Left lung (tissue), 10 donors: ENCODE measurements around the gene AFAP1L2. TPM values are rescaled to one million over a fixed set of nuclear protein-coding genes. Genes with fewer than 3 reads are reported as not detected.
A peak's percentile ranks its signal among the peaks of the same experiment; 100 is the strongest.

Experiments used
- ATAC-seq: fragments of 200-7000 bp; cut with Tn5 transposase; one replicate; pipeline ENCODE4 v1.9.1; 2020; ENCODE audit warnings: moderate library complexity
- DNase-seq, 4 donors: peaks; one replicate each; pipeline ENCODE4 v3.0.0-alpha.2; 2013 to 2020
- H3K27ac ChIP-seq, 2 donors: fragments of 200-600 bp; sonication (generic) in 1 of 2; one replicate each; pipeline versions ENCODE4 v1.5.0 to v1.8.0; 2020 to 2021
- H3K27me3 ChIP-seq, 2 donors: fragments of 200-600 bp; sonication (generic) in 1 of 2; one replicate each; pipeline versions ENCODE4 v1.5.0 to v1.8.0; 2020 to 2021
- H3K36me3 ChIP-seq, 2 donors: fragments of 200-600 bp; sonication (generic) in 1 of 2; one replicate each; pipeline versions ENCODE4 v1.5.0 to v1.8.0; 2020 to 2021
- H3K4me1 ChIP-seq, 2 donors: fragments of 200-600 bp; one replicate each; pipeline ENCODE4 v1.8.0; 2021
- H3K4me3 ChIP-seq, 2 donors: fragments of 200-600 bp; sonication (generic) in 1 of 2; one replicate each; pipeline versions ENCODE4 v1.5.0 to v1.8.0; 2020 to 2021; ENCODE audit warnings: mild to moderate bottlenecking in 1 of 2
- H3K9me3 ChIP-seq, 2 donors: fragments of 200-600 bp; sonication (generic) in 1 of 2; one replicate each; pipeline versions ENCODE4 v1.5.0 to v1.8.0; 2020 to 2021
- intact Hi-C, 2 donors: fragments of 100-400 bp; cut with DNase I; formaldehyde crosslinking; loops; one replicate each; pipeline versions ENCODE4 v1.11.2 to v1.14.2; 2022
- polyA plus RNA-seq, 6 donors: library from polyadenylated mRNA; unstranded; fragments of 120-200 nt; gene quantifications; one replicate each; pipeline ENCODE4 v1.2.1, GENCODE V29; 2013; ENCODE audit not compliant: insufficient read length in 6 of 6
- total RNA-seq, 2 donors: library from RNA; stranded (reverse); fragmentation: NEBNext Ultra II Directional; extraction: Animal tissue kit (Norgen Biotek cat#: 25700); gene quantifications; one replicate each; pipeline ENCODE4 v1.2.1, GENCODE V29; 2021
- TF ChIP-seq, protein P1 (sequence below), 2 donors: fragments of 200-600 bp; sonication (generic) in 1 of 2; IDR thresholded peaks; one replicate each; pipeline versions ENCODE4 v1.5.0 to v1.8.0; 2021; ENCODE audit warnings: antibody characterized with exemption in 2 of 2
- donor health status: DM: no; HTN: yes; CAD: no.
- donor health status: DM: no; HTN: no; CAD: no.

The AFAP1L2 gene
- total and polyA plus RNA-seq, 8 donors: 6.4 to 43.3 (median 33.2) TPM

DNA sequence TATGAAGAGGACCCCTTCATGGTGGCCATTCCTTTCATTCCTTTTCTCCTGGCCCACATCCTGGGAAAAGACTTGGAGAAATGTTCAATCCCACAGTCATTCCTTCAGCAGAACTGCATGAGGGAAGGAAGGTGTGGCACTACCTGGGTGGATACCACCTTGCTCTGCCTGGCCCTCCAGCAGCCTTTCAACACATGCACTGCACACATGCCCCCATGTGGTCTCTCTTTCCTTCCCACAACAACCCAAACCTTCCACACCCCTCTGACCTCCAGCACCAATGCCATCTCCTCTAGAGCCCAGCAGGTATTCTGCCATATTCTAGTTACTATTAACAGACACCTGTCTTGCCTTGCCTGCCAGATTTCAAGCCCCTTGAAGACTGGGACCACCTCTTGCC is 40.5 kb upstream of the AFAP1L2 start:
- Histone ChIP-seq H3K27ac (no peak overlapping the region), H3K27me3 (no peaks in the 10 kb centered on the region), H3K36me3 (peaks cover 0 to 21% of the 10 kb centered on the region in 2 donors), H3K4me1 (no peaks in the 10 kb centered on the region), H3K9me3 (no peaks in the 10 kb centered on the region), H3K4me3 (no peak overlapping the region)
- no peak for DNase-seq
- intact Hi-C loops: no loop called here
- ATAC-seq: no peak
- TF ChIP-seq, protein P1, sequence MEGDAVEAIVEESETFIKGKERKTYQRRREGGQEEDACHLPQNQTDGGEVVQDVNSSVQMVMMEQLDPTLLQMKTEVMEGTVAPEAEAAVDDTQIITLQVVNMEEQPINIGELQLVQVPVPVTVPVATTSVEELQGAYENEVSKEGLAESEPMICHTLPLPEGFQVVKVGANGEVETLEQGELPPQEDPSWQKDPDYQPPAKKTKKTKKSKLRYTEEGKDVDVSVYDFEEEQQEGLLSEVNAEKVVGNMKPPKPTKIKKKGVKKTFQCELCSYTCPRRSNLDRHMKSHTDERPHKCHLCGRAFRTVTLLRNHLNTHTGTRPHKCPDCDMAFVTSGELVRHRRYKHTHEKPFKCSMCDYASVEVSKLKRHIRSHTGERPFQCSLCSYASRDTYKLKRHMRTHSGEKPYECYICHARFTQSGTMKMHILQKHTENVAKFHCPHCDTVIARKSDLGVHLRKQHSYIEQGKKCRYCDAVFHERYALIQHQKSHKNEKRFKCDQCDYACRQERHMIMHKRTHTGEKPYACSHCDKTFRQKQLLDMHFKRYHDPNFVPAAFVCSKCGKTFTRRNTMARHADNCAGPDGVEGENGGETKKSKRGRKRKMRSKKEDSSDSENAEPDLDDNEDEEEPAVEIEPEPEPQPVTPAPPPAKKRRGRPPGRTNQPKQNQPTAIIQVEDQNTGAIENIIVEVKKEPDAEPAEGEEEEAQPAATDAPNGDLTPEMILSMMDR (IDR thresholded peaks at IDR 0.05): no peak

DNA sequence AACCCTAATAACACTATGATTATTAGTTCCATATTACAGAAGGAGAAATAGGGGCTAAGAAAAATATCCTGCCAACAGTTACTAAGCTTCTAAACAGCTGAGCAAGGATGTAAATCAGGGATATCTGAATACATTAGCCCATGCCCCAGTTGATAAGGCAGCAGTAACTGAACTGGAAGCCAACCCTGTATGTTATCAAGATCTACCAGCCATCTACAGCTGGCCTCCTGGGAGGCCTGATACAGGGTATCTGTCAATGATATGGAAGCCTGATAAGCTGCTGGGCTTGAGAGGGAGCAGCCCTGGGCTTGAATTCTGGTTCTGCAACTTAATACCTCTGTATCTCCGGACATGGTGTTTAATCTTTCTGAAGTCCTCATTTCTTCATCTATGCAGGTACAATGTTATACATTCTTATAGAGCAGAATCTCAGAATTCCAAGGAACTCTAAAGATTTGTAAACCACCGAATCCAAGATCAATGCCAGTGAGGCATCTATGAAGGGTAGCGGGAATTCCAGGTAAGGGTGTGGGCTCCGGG is 37.9 kb upstream of the AFAP1L2 start:
- peaks cover 0 to 41% of the 10 kb centered on the region in 2 donors for H3K36me3 ChIP-seq

DNA sequence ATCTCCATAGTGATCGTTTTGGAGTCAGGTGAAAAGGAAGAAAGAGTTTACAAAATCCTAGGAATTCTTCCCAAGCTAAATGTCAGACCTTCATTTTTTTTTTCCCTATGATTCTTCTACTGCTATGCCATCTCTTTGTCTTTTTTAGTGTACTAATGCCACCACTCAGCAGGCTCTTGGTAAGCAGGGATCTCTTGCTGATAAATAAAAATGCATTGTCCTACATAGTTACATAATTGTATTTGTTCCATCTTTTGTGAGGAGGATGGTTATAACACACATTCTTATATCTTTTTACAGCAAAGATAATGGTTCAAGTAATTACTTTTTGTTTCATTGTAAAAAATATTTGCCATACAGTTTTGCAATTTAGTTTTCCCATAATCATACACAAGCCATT is 36.8 kb upstream of the AFAP1L2 start:
- Histone ChIP-seq H3K36me3 (peaks cover 0 to 52% of the 10 kb centered on the region in 2 donors), H3K4me3 (no peak overlapping the region)
- ATAC-seq: no peak

More for the DNA sequence above, 37.9 kb upstream of the AFAP1L2 start:
- TF ChIP-seq, protein P1 (IDR thresholded peaks at IDR 0.05): no peak
- H3K4me1 ChIP-seq: no peaks in the 10 kb centered on the region
- DNase-seq: no peak
- ATAC-seq: no peak
- intact Hi-C loops: no loop called here
- H3K9me3 ChIP-seq: no peaks in the 10 kb centered on the region
- H3K27me3 ChIP-seq: no peaks in the 10 kb centered on the region
- H3K27ac ChIP-seq: no peak overlapping the region
- no peak overlapping the region for H3K4me3 ChIP-seq

DNA sequence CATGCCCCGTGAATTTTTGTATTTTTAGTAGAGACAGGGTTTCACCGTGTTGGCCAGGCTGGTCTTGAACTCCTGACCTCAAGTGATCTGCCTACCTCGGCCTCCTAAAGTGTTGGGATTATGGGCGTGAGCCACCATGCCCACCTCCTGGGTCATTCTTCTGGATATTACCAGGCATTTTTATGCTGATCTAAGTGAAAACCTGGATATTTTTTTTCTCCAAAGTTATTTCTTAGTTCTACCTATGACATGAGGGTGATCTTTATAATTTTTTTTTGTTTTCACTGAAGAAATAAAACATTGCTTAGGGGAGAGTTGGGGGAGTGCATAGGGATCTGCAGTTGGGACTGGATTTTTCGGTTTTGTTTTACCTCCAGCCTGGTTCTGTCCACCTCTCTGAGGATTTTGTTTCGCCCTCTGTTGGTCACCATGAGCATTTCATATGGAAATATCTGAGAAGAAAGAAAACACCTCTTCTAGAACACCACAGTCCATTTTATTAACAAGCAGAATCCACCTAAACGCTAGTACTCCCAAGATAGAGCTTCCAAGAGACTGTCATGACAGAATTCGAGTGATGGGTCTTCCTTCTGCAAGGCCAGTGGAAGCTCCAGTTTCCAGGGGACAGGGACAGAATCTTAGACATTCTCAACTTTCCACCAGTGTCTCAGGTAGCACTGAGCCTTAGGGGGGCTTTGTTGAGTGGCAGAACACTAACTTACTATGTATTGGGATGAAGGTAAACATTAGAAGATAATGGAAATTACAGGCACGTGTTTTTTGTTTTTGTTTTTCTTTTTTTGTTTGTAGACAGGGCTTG is 33.4 kb upstream of the AFAP1L2 start:
- DNase-seq: peak in 1 of 4 donors; percentile 13
- Histone ChIP-seq H3K27ac (no peak overlapping the region), H3K4me1 (no peaks in the 10 kb centered on the region), H3K9me3 (no peaks in the 10 kb centered on the region), H3K4me3 (no peak overlapping the region), H3K27me3 (no peaks in the 10 kb centered on the region), H3K36me3 (peaks cover 0 to 65% of the 10 kb centered on the region in 2 donors)
- intact Hi-C loops: loop anchor here in 1 of 2 donors (10.0 kb wide), 1 partner anchor 133 kb away; no protein-coding TSS in a partner anchor
- TF ChIP-seq, protein P1 (IDR thresholded peaks at IDR 0.05): peak; percentile 22 to 26
- ATAC-seq: no peak

More for the DNA sequence above, 36.8 kb upstream of the AFAP1L2 start:
- H3K27ac ChIP-seq: no peak overlapping the region
- H3K9me3 ChIP-seq: no peaks in the 10 kb centered on the region
- H3K27me3 ChIP-seq: no peaks in the 10 kb centered on the region
- no peak for DNase-seq
- intact Hi-C loops: no loop called here
- no peaks in the 10 kb centered on the region for H3K4me1 ChIP-seq
- TF ChIP-seq, protein P1 (IDR thresholded peaks at IDR 0.05): no peak

DNA sequence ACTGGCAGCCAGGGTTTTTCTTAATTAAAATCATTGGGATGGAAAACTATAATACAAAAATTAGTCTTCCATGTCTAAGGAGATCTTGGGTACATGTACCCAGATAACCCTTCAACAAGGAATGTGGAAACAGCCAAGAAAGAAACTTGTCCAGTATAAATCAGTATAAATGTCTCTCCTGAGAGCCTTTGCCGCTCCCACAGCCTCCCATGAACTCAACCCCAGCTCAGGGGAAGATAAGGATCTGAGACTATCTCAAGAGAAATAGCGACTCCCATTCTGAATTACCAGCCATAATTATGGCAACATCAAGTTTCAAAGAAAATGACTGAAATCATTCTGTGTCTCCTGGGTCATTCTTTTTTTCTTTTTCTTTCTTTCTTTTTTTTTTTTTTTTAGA is 32.6 kb upstream of the AFAP1L2 start:
- Histone ChIP-seq H3K36me3 (peaks cover 0 to 62% of the 10 kb centered on the region in 2 donors), H3K27ac (no peak overlapping the region), H3K4me1 (no peaks in the 10 kb centered on the region), H3K9me3 (no peaks in the 10 kb centered on the region), H3K27me3 (no peaks in the 10 kb centered on the region), H3K4me3 (no peak overlapping the region)
- TF ChIP-seq, protein P1 (IDR thresholded peaks at IDR 0.05): no peak
- ATAC-seq (no peak), DNase-seq (no peak)
- intact Hi-C loops: loop anchor here in 1 of 2 donors (10.0 kb wide), 1 partner anchor 132 kb away; no protein-coding TSS in a partner anchor
